Astrocyte of the cerebellum (primary cell): ENCODE measurements around the gene MCTS1.
A peak's percentile ranks its signal among the peaks of the same experiment; 100 is the strongest.
"Not testable (repeated sequence)": the region's sequence is repeated elsewhere in the genome, so short reads cannot be mapped to it uniquely, and the experiment has no call there.

Experiments
- DNase-seq: peaks from one replicate; pipeline ENCODE4 v3.0.0-alpha.2; 2011; ENCODE audit warnings: low read depth
- H3K4me3 ChIP-seq: 2 replicates; pipeline ENCODE4 v1.5.1; 2011; ENCODE audit warnings: mild to moderate bottlenecking, low read depth, low read length, moderate library complexity
- in situ Hi-C: cut with HindIII; loops from 2 replicates; pipeline ENCODE4 v1.10.0; 2017; ENCODE audit warnings: low sequenced_read_pairs
- TF ChIP-seq, protein P1 (sequence below): IDR thresholded peaks from 2 replicates; pipeline ENCODE4 v1.5.1; 2012; ENCODE audit warnings: low read length, low read depth, moderate library complexity, mild to moderate bottlenecking; ENCODE audit errors: missing control alignments

The MCTS1 gene

DNA sequence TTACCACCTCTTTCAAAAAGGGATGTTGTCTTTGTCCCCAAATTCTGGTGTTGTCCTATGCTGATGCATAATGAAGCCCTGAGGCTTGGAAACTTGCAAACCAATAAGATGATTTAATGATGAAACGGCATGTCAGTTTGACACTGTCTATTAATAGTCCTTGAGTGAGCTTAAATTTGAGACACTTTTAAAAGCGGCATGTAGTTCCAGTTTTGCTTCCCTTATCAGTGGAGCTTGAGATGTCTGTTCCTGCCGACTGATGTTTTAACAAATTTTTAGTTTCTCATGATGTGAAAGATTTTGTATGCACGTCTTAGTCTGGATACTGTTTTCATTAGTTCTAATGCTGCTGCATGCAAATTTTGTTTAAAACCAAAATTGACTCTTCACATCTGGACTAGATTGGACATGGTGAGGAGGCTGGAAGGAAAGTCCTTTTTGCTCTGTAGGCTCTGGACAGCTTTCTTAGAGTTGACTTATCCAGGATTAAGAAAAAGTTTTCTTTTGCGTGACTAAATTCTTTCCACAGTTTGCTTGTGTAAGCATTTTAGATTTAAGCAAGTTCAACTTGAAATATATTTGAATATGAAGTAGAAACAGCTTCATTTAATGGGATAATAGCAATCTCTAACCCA lies 14.2 kb downstream of the MCTS1 start:
- DNase-seq: no peak
- no peak overlapping the region for H3K4me3 ChIP-seq
- in situ Hi-C loops: no loop called here
- TF ChIP-seq, protein P1, sequence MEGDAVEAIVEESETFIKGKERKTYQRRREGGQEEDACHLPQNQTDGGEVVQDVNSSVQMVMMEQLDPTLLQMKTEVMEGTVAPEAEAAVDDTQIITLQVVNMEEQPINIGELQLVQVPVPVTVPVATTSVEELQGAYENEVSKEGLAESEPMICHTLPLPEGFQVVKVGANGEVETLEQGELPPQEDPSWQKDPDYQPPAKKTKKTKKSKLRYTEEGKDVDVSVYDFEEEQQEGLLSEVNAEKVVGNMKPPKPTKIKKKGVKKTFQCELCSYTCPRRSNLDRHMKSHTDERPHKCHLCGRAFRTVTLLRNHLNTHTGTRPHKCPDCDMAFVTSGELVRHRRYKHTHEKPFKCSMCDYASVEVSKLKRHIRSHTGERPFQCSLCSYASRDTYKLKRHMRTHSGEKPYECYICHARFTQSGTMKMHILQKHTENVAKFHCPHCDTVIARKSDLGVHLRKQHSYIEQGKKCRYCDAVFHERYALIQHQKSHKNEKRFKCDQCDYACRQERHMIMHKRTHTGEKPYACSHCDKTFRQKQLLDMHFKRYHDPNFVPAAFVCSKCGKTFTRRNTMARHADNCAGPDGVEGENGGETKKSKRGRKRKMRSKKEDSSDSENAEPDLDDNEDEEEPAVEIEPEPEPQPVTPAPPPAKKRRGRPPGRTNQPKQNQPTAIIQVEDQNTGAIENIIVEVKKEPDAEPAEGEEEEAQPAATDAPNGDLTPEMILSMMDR: no peak

DNA sequence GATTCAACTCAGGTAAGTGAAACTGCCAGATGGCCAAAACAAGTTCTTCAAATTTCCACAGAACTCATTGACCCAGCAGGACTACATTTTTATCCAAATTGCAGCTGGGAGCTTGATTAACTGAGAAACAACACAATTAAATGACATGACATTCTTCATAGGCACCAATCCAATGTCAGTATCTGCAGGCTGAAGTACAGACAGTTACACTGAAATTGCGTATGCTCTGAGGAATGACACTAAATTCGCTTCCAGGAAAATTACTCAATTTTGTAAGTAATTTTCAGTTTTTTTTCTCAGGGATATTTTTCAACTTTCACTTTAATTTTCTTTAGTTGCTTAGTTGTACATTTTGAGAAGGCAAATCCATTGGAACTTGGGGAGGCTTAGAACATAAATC lies 21.5 kb downstream of the MCTS1 start:
- in situ Hi-C loops: no loop called here

DNA sequence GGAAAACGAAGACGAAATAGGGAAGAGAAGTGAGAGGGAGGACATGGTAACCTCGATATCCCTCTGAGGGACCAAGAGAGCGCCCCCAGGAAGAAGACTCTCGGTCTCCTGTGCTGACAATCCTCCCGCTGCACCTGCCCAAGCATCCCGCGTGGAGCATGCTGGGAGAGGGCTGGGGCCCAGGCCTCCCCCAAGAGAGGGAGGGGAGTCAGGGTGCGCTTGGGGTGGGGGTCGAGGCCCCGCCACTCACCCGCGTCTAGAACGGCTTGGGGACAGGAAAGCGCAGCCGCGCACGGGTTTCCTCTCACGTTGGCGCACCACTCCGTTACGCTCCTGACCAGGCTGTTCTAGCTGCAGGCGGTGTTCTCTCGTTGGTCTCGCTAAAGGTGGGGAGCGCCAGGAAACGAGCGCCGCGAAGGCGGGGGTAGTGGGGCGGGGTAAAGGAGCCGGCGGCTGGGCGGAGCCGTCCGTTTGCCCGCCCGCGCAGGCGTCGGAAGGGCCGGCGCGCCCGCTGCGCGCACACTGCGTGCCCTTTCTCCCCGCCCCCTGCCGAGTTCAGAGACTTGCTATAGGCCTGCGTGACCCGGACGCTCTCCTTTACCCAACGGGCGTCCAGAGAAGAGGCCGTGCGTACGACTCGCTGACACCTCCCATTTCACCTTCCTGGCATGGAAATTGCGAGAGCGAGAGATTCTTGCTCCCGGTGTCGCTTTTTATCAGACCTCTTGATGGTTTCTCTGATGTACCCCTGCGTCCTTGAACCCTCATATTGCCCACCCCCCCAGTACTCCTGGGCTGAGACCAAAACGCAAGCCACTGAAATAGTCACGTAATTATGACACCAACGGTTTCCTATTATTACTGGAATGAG lies 26.0 kb downstream of the MCTS1 start, which contains the start of gene C1GALT1C1:
C1GALT1C1 (minus strand) TSS at position 388 of the 871 bp plus-strand sequence. CDS start 2,888 bp downstream, outside the sequence.
- in situ Hi-C loops: no loop called here
- TF ChIP-seq, protein P1: no peak
- H3K4me3 ChIP-seq: peak within 1 kb of the TSS; percentile 69
- DNase-seq: peak; percentile 62

More for the DNA sequence above, 21.5 kb downstream of the MCTS1 start:
- TF ChIP-seq, protein P1: no peak
- no peak overlapping the region for H3K4me3 ChIP-seq
- no peak for DNase-seq

DNA sequence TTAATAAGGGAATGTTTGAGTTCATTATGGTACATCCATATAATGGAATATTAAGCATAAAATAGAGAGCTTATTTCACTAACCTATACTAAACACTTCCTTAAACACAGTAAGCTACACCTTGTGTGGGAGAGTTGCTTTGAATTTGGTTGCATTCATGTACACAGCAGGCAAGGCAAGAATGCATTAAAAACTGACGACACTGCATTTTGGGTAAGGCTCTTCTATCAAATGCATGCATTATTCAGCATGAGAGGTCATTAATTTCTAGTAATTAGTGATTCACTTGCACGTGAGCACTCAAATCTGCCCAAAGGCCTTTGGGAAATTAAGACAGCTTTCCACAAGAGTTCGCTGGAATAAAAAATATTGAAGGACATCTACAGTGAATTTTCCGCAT lies 34.7 kb downstream of the MCTS1 start:
- TF ChIP-seq, protein P1: no peak
- no peak overlapping the region for H3K4me3 ChIP-seq
- in situ Hi-C loops: no loop called here

DNA sequence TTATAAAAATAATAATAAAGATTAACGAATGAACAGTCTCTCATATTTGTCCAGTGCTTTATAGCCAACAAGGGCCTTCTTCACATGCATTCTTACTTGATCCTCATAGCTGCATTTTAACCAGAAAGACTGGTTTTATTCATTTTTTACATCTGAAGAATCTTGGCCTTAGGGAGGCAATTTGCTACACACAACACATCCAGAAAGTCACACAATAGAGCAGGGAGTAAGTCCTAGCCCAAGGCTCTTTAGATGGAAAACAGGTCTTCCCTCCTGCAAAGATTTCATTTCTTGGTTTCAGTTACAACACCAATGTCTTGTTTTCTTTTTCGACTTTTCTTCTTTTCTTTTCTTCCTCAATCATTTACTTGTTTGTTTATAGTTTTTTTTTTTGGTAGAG lies 39.0 kb downstream of the MCTS1 start:
- TF ChIP-seq, protein P1: no peak
- no peak for DNase-seq
- H3K4me3 ChIP-seq: no peak overlapping the region
- in situ Hi-C loops: no loop called here

More for the DNA sequence above, 34.7 kb downstream of the MCTS1 start:
- no peak for DNase-seq

DNA sequence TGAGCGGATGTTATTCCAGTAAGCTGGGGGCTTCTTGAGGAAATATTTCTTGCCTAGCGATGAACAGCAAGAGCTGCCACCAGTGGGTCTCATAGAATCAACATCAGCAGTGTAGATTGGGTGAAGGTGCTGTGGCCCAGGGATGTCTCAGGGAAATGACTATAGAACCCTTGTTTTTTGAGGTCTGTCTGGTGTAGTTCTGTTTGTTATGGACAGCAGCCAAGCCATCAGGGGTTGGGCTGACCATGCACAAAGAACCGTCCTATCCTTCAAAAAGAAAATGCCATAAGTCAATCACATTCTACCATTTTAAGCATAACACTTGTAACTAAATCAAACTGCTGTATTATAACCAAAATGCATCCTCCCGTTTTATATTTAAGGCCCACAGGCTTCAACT lies 43.2 kb downstream of the MCTS1 start:
- no peak for DNase-seq
- no peak overlapping the region for H3K4me3 ChIP-seq
- TF ChIP-seq, protein P1: no peak
- in situ Hi-C loops: no loop called here

DNA sequence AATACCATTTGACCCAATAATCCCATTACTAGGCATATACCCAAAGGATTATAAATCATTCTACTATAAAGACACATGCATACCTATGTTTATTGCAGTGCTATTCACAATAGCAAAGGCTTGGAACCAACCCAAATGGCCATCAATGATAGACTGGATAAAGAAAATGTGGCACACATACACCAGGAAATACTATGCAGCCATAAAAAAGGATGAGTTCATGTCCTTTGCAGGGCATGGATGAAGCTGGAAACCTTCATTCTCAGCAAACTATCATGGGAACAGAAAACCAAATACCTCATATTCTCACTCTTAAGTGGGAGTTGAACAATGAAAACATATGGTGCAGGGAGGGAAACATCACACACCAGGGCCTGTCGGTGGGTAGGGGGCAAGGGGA lies 48.4 kb downstream of the MCTS1 start:
- in situ Hi-C loops, H3K4me3 ChIP-seq, DNase-seq: not testable (repeated sequence)
